K562 (cell line): ENCODE measurements around the gene PRPS1L1. TPM values are rescaled to one million over a fixed set of nuclear protein-coding genes. Genes with fewer than 3 reads are reported as not detected.

Source experiments
- ARID2 ChIP-seq: fragments of 450-650 bp; IDR thresholded peaks from 2 replicates; pipeline ENCODE4 v1.6.1; 2017; ENCODE audit warnings: antibody characterized with exemption, mild to moderate bottlenecking
- ARNT ChIP-seq, 2 experiments: fragments of 450-650 bp; IDR thresholded peaks; 2 replicates each; pipeline ENCODE4 v1.6.1; 2016; ENCODE audit warnings: mild to moderate bottlenecking in 1 of 2
- ATF7 ChIP-seq: fragments of 450-650 bp; IDR thresholded peaks from 2 replicates; pipeline ENCODE4 v1.7.1; 2014; ENCODE audit warnings: mild to moderate bottlenecking, moderate library complexity
- C11orf30 ChIP-seq: fragments of 450-650 bp; IDR thresholded peaks from 2 replicates; pipeline ENCODE4 v1.6.1; 2016; ENCODE audit warnings: low read depth, mild to moderate bottlenecking
- IRF9 ChIP-seq: fragments of 450-650 bp; IDR thresholded peaks from 2 replicates; pipeline ENCODE4 v1.6.1; 2016; ENCODE audit warnings: missing biosample characterization, missing genetic modification characterization
- MAZ ChIP-seq, 2 experiments: fragments of 450-650 bp in 1 of 2; sonication (generic) in 1 of 2; formaldehyde crosslinking; IDR thresholded peaks in 1 of 2; conservative IDR thresholded peaks in 1 of 2; 2 replicates each; pipeline versions ENCODE4 v1.4.0 to v1.5.0; 2020; ENCODE audit warnings: mild to moderate bottlenecking in 1 of 2, missing genetic modification reagents in 1 of 2
- RAD21 ChIP-seq, 2 experiments: fragments of 250-450 bp in 1 of 2; fragments of 450-650 bp in 1 of 2; sonication (Bioruptor Pico) in 1 of 2; formaldehyde crosslinking in 1 of 2; IDR thresholded peaks in 1 of 2; conservative IDR thresholded peaks in 1 of 2; 2 replicates each; pipeline versions ENCODE4 v1.4.0 to v1.8.0; 2020 to 2022; ENCODE audit warnings: mild to moderate bottlenecking in 2 of 2, moderate library complexity in 1 of 2
- RB1 ChIP-seq: fragments of 450-650 bp; IDR thresholded peaks from 2 replicates; pipeline ENCODE4 v1.6.1; 2017; ENCODE audit warnings: low read depth, mild to moderate bottlenecking
- SMC3 ChIP-seq: conservative IDR thresholded peaks from 2 replicates; pipeline ENCODE4 v1.6.1; 2011; ENCODE audit warnings: low read depth, low read length, improper control_type of control experiment; ENCODE audit not compliant: insufficient read depth
- ZBTB26 ChIP-seq: fragments of 450-650 bp; formaldehyde crosslinking; IDR thresholded peaks from 2 replicates; pipeline ENCODE4 v1.4.0; 2022; ENCODE audit warnings: missing genetic modification characterization
- ZNF639 ChIP-seq, 2 experiments: fragments of 200-800 bp in 1 of 2; sonication (Bioruptor generic) in 1 of 2; sonication (generic) in 1 of 2; formaldehyde crosslinking in 1 of 2; IDR thresholded peaks in 1 of 2; conservative IDR thresholded peaks in 1 of 2; 2 replicates each; pipeline versions ENCODE4 v1.5.0 to v1.6.1; 2016 to 2020; ENCODE audit warnings: missing compliant biosample characterization in 1 of 2, missing genetic modification characterization in 1 of 2, missing genetic modification reagents in 1 of 2
- polyA plus RNA-seq, 8 experiments: library from polyadenylated mRNA; depleted of rRNA in 4 of 8; stranded (reverse) in 5 of 8; unstranded in 3 of 8; fragments of >200 nt; fragmentation: Nextera tagmentation in 2 of 8; fragmentation: Illumina TruSeq in 1 of 8; extraction: Ambion mirVana in 2 of 8; extraction: Trizol in 1 of 8; gene quantifications; 2 replicates each; pipeline versions ENCODE4 v1.2.1 to v1.2.3, GENCODE V29; 2011 to 2014; ENCODE audit warnings: inconsistent platforms in 1 of 8, missing spikeins in 1 of 8
- total RNA-seq, 7 experiments: library from RNA; depleted of rRNA in 6 of 7; stranded (reverse); fragments of >200 nt in 6 of 7; fragmentation: Illumina TruSeq in 2 of 7; extraction: Trizol in 2 of 7; gene quantifications; 2 replicates each; pipeline versions ENCODE4 v1.2.1 to v1.2.3, GENCODE V29; 2011 to 2021; ENCODE audit warnings: low replicate concordance in 1 of 7
- TF ChIP-seq, protein P1 (sequence below), 2 experiments: fragments of 450-650 bp; formaldehyde crosslinking in 1 of 2; IDR thresholded peaks; 2 replicates each; pipeline versions ENCODE4 v1.4.0 to v1.6.1; 2014 to 2020; ENCODE audit warnings: mild to moderate bottlenecking in 2 of 2, borderline replicate concordance in 1 of 2, low read depth in 1 of 2

Gene PRPS1L1
- total and polyA plus RNA-seq, 9 of the 15 experiments (the other 6 are each of a cell fraction or from before 2014, with no cell fraction given): 0.07 to 0.10 (median 0.08) TPM; not detected in 6

- TF ChIP-seq MAZ (CRISPR knock-in tag; conservative IDR thresholded peaks at IDR 0.05 in 1 of 2, IDR thresholded peaks at IDR 0.05 in 1 of 2) (no peak), C11orf30 (no peak), ARID2 (0 out of 2 replicates have a peak, but pooled peaks have one; percentile 22), ZNF639 (CRISPR knock-in tag; conservative IDR thresholded peaks at IDR 0.05 in 1 of 2, IDR thresholded peaks at IDR 0.05 in 1 of 2) (no peak), ZBTB26 (CRISPR knock-in tag) (no peak), ARNT (IDR thresholded peaks at IDR 0.05) (no peak), SMC3 (peak; percentile 76), RAD21 (CRISPR knock-in tag; conservative IDR thresholded peaks at IDR 0.05 in 1 of 2, IDR thresholded peaks at IDR 0.05 in 1 of 2) (peak; percentile 69 to 92), IRF9 (no peak), RB1 (peak; percentile 24; the same call in 1 of the 2 replicates), ATF7 (peak; percentile 56; the same call in 1 of the 2 replicates)
- TF ChIP-seq, protein P1, sequence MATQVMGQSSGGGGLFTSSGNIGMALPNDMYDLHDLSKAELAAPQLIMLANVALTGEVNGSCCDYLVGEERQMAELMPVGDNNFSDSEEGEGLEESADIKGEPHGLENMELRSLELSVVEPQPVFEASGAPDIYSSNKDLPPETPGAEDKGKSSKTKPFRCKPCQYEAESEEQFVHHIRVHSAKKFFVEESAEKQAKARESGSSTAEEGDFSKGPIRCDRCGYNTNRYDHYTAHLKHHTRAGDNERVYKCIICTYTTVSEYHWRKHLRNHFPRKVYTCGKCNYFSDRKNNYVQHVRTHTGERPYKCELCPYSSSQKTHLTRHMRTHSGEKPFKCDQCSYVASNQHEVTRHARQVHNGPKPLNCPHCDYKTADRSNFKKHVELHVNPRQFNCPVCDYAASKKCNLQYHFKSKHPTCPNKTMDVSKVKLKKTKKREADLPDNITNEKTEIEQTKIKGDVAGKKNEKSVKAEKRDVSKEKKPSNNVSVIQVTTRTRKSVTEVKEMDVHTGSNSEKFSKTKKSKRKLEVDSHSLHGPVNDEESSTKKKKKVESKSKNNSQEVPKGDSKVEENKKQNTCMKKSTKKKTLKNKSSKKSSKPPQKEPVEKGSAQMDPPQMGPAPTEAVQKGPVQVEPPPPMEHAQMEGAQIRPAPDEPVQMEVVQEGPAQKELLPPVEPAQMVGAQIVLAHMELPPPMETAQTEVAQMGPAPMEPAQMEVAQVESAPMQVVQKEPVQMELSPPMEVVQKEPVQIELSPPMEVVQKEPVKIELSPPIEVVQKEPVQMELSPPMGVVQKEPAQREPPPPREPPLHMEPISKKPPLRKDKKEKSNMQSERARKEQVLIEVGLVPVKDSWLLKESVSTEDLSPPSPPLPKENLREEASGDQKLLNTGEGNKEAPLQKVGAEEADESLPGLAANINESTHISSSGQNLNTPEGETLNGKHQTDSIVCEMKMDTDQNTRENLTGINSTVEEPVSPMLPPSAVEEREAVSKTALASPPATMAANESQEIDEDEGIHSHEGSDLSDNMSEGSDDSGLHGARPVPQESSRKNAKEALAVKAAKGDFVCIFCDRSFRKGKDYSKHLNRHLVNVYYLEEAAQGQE (IDR thresholded peaks at IDR 0.05; ENCODE audit: borderline replicate concordance): peak; percentile 74
- TF ChIP-seq, protein P1 (CRISPR knock-in tag; IDR thresholded peaks at IDR 0.05; ENCODE audit: low read depth): no peak
Measured at GRCh38 chr7:18064242-18064838, 36.7 kb upstream of the PRPS1L1 start (continued).
